GM12878 (cell line): ENCODE measurements around the gene SPAG16. TPM values are rescaled to one million over a fixed set of nuclear protein-coding genes. Genes with fewer than 3 reads are reported as not detected.

Source experiments
- ATAC-seq: fragments of 200-7000 bp; cut with Tn5 transposase; 3 replicates; pipeline ENCODE4 v1.9.1; 2020; ENCODE audit warnings: mild to moderate bottlenecking, moderate library complexity
- BruUV-seq: library from RNA; stranded (reverse); fragments of 400-500 nt; replicated peaks from 2 replicates; lab custom pipeline; 2021; lab: Mats Ljungman, UMichigan
- CTCF ChIA-PET: fragments of 300-600 bp; sonication (Branson Sonifier 250); formaldehyde crosslinking; extraction: SDS; loops from one replicate; lab custom pipeline; 2021; ENCODE audit warnings: inconsistent platforms; lab: Yijun Ruan, JAX
- POLR2A ChIA-PET: fragments of 350-600 bp; formaldehyde crosslinking; extraction: SDS; loops from one replicate; lab custom pipeline; 2021; ENCODE audit warnings: inconsistent platforms; lab: Charles Lee
- RAD21 ChIA-PET: fragments of 300-600 bp; sonication (Branson Sonifier 250); formaldehyde crosslinking; loops from one replicate; lab custom pipeline; 2023; ENCODE audit warnings: antibody characterized with exemption; ENCODE audit not compliant: unreplicated experiment; lab: Charles Lee
- SMC1A ChIA-PET: fragments of 300-600 bp; sonication (Branson Sonifier 250); formaldehyde crosslinking; loops from one replicate; lab custom pipeline; 2023; ENCODE audit not compliant: unreplicated experiment, uncharacterized antibody; lab: Charles Lee
- DNase-seq: peaks from one replicate; pipeline ENCODE4 v3.0.0-alpha.2; 2011; ENCODE audit warnings: low read depth, low spot score
- FAIRE-seq: peaks from 3 replicates; lab custom pipeline; 2011; peaks lifted over from hg19 to GRCh38; lab: Jason Lieb, UNC
- H2AFZ ChIP-seq: 2 replicates; pipeline ENCODE4 v1.6.0; 2011; ENCODE audit warnings: low read depth, low read length, control low read depth; ENCODE audit not compliant: control insufficient read depth
- H3K27ac ChIP-seq: 2 replicates; pipeline ENCODE4 v1.5.1; 2011; ENCODE audit warnings: control low read depth; ENCODE audit not compliant: control insufficient read depth, insufficient read depth
- H3K27me3 ChIP-seq, 2 experiments: replicated peaks in 1 of 2; 2 replicates each; pipeline versions ENCODE4 v1.6.0 to v1.6.1; 2011; ENCODE audit warnings: low read length in 1 of 2; ENCODE audit not compliant: control insufficient read depth in 2 of 2, insufficient read depth in 2 of 2
- H3K36me3 ChIP-seq, 2 experiments: 2 replicates each; pipeline ENCODE4 v1.5.1; 2011; ENCODE audit warnings: low read length in 1 of 2; ENCODE audit not compliant: control insufficient read depth in 2 of 2, insufficient read depth in 2 of 2
- H3K4me1 ChIP-seq: 2 replicates; pipeline ENCODE4 v1.6.1; 2011; ENCODE audit warnings: mild to moderate bottlenecking, low read length, moderate library complexity, mixed read lengths; ENCODE audit not compliant: control insufficient read depth, insufficient read depth
- H3K4me2 ChIP-seq: 2 replicates; pipeline ENCODE4 v1.6.0; 2011; ENCODE audit warnings: control low read depth; ENCODE audit not compliant: control insufficient read depth, insufficient read depth
- H3K4me3 ChIP-seq: fragments of 200-600 bp; sonication (generic); 2 replicates; pipeline ENCODE4 v1.5.1; 2016
- H3K79me2 ChIP-seq: 2 replicates; pipeline ENCODE4 v1.6.0; 2011; ENCODE audit warnings: low read length; ENCODE audit not compliant: control insufficient read depth, insufficient read depth
- H3K9ac ChIP-seq: 2 replicates; pipeline ENCODE4 v1.8.0; 2011; ENCODE audit warnings: low read length, control low read depth, mixed read lengths; ENCODE audit not compliant: control insufficient read depth, insufficient read depth
- H3K9me3 ChIP-seq: replicated peaks from 3 replicates; pipeline ENCODE4 v1.5.1; 2011; ENCODE audit warnings: mild to moderate bottlenecking, low read length; ENCODE audit not compliant: control insufficient read depth, insufficient read depth
- H4K20me1 ChIP-seq: 2 replicates; pipeline ENCODE4 v1.6.0; 2011; ENCODE audit not compliant: control insufficient read depth, insufficient read depth
- EGR1 ChIP-seq, 2 experiments: IDR thresholded peaks; 1 replicate in 1 of 2; 2 replicates in 1 of 2; pipeline ENCODE4 v1.6.1; 2011 to 2012; ENCODE audit warnings: low read depth in 2 of 2, low read length in 2 of 2, borderline replicate concordance in 1 of 2, mild to moderate bottlenecking in 1 of 2, moderate library complexity in 1 of 2
- MYB ChIP-seq: fragments of 150-350 bp; IDR thresholded peaks from 2 replicates; pipeline ENCODE4 v1.6.1; 2014; ENCODE audit warnings: mild to moderate bottlenecking, low read depth, low read length, borderline replicate concordance
- PAX8 ChIP-seq: fragments of 450-650 bp; IDR thresholded peaks from 2 replicates; pipeline ENCODE4 v1.6.1; 2017; ENCODE audit warnings: mild to moderate bottlenecking, moderate library complexity
- REST ChIP-seq: IDR thresholded peaks from 2 replicates; pipeline ENCODE4 v1.6.1; 2012; ENCODE audit warnings: mild to moderate bottlenecking, low read depth, low read length
- RFX5 ChIP-seq: IDR thresholded peaks from 2 replicates; pipeline ENCODE4 v1.6.1; 2011; ENCODE audit warnings: low read depth, low read length, improper control_type of control experiment
- WGBS: methylation state at CpG from one replicate; pipeline ENCODE4 v1.1.6; 2016; ENCODE audit warnings: low lambda C conversion rate; ENCODE audit not compliant: insufficient replicate concordance, insufficient coverage; ENCODE audit errors: missing lambda C conversion rate; 5-methylcytosine and 5-hydroxymethylcytosine counted together
- in situ Hi-C: fragments of 300-500 bp; cut with MboI; formaldehyde crosslinking; loops from 9 replicates; pipeline ENCODE4 v1.14.3; 2018; ENCODE audit warnings: mixed read lengths
- intact Hi-C: fragments of 100-400 bp; cut with micrococcal nuclease; formaldehyde crosslinking; loops from one replicate; pipeline ENCODE4 v1.14.2; 2022; ENCODE audit not compliant: unreplicated experiment
- polyA plus RNA-seq, 11 experiments: library from polyadenylated mRNA; depleted of rRNA in 4 of 11; unstranded in 6 of 11; stranded (reverse) in 5 of 11; fragments of >200 nt; fragmentation: Nextera tagmentation in 4 of 11; fragmentation: Illumina TruSeq in 1 of 11; extraction: Ambion mirVana in 4 of 11; extraction: Trizol in 1 of 11; gene quantifications; 1 replicate in 1 of 11; 2 replicates in 10 of 11; pipeline versions ENCODE4 v1.2.1 to v1.2.3, GENCODE V29; 2011 to 2016; ENCODE audit warnings: inconsistent platforms in 2 of 11, missing spikeins in 2 of 11, low read depth in 1 of 11
- total RNA-seq, 4 experiments: library from RNA; depleted of rRNA in 3 of 4; stranded (reverse); fragments of >200 nt in 3 of 4; fragmentation: Illumina TruSeq in 1 of 4; extraction: Trizol in 1 of 4; gene quantifications; 2 replicates each; pipeline versions ENCODE4 v1.2.1 to v1.2.3, GENCODE V29; 2013 to 2021
- TF ChIP-seq, protein P1 (sequence below): fragments of 450-650 bp; IDR thresholded peaks from 2 replicates; pipeline ENCODE4 v1.6.1; 2014; ENCODE audit warnings: mild to moderate bottlenecking

SPAG16 gene
- total and polyA plus RNA-seq, 10 of the 15 experiments (the other 5 are each of a cell fraction or from before 2014, with no cell fraction given), result 6.0 to 25.0 (median 15.2) TPM

DNA sequence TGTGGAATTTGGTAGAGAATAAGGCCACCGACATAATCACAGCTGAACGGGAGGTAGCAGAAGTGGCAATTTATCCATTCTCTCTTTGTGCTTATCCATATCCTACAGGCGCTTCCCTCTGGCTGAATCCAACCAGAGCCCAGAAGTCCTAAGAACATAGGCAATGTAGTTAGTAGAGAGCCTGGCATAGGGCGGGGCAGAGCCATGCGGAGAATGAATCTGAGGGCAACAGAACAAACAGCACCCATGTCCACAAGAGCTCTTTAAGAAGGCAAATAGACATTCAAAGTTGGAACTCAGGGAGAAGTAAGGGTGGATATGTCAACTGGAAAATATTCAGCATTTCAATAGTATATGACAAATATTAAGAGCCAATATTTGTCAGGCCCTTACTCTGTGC lies 820.7 kb downstream of the SPAG16 start:
- Histone ChIP-seq H2AFZ (no peak overlapping the region), H3K9ac (no peak overlapping the region), H3K27me3 (no peaks in the 10 kb centered on the region), H3K36me3 (no peaks in the 10 kb centered on the region), H3K4me2 (no peak overlapping the region), H3K27ac (no peak overlapping the region), H3K9me3 (no peaks in the 10 kb centered on the region), H3K4me1 (no peaks in the 10 kb centered on the region), H3K4me3 (no peak overlapping the region), H4K20me1 (no peaks in the 10 kb centered on the region), H3K79me2 (no peaks in the 10 kb centered on the region)
- RAD21 ChIA-PET, result no interaction called here
- ATAC-seq (no peak), DNase-seq (no peak), FAIRE-seq (no peak)
- POLR2A ChIA-PET, result no interaction called here
- CTCF ChIA-PET, result interaction anchor here (0.9 to 1.1 kb wide), 2 partner anchors 11 kb away, joined by 3 to 4 read pairs; no protein-coding TSS in a partner anchor
- SMC1A ChIA-PET, result no interaction called here
- intact Hi-C loops (no loop called here), in situ Hi-C loops (no loop called here)
- no peak for TF ChIP-seq RFX5
- BruUV-seq, result no TSS peak
- WGBS, result 60% methylated on average over 5 of the region's 5 CpGs

DNA sequence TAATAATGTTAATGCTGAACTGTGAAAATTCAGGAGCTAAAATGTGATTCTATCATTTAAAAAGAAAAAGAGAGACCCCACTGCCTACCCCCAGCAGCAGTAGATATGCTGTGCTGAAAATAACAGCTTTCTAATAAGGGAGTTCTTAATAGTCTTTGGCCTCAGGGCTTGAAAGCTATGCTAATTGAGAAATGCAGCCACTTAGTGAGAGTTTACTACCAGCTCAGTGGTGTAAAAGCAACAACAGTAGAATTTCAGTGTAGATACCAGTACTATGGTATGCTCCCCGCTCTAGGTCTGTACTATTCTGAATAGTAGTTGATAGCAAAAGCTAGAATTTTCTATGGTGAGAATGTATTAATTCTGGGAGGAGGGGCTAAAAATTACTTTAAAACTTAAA lies 823.5 kb downstream of the SPAG16 start:
- H3K9ac ChIP-seq, result no peak overlapping the region
- no peaks in the 10 kb centered on the region for H3K4me1 ChIP-seq
- no peaks in the 10 kb centered on the region for H3K27me3 ChIP-seq
- FAIRE-seq, result no peak
- H3K9me3 ChIP-seq, result no peaks in the 10 kb centered on the region
- H3K4me3 ChIP-seq, result no peak overlapping the region
- in situ Hi-C loops (no loop called here), intact Hi-C loops (no loop called here)
- H3K79me2 ChIP-seq, result no peaks in the 10 kb centered on the region
- no peak overlapping the region for H2AFZ ChIP-seq
- H3K36me3 ChIP-seq, result no peaks in the 10 kb centered on the region
- no peak overlapping the region for H3K27ac ChIP-seq
- no peak for DNase-seq
- H3K4me2 ChIP-seq, result no peak overlapping the region
- no peak for ATAC-seq
- ChIA-PET SMC1A (interaction anchor here (0.6 kb wide), 2 partner anchors 65 to 154 kb away, joined by 3 read pairs; no protein-coding TSS in a partner anchor), RAD21 (no interaction called here), CTCF (interaction anchor here (1.1 kb wide), 2 partner anchors 17 to 56 kb away, joined by 3 read pairs; no protein-coding TSS in a partner anchor), POLR2A (no interaction called here)
- BruUV-seq, result no TSS peak
- 0% methylated on average over 1 of the region's 1 CpG for WGBS
- TF ChIP-seq MYB (no peak), EGR1 (IDR thresholded peaks at IDR 0.05; ENCODE audit: borderline replicate concordance in 1 of 2, low read depth in 2 of 2, low read length in 2 of 2) (no peak), REST (no peak), PAX8 (no peak)
- TF ChIP-seq, protein P1, sequence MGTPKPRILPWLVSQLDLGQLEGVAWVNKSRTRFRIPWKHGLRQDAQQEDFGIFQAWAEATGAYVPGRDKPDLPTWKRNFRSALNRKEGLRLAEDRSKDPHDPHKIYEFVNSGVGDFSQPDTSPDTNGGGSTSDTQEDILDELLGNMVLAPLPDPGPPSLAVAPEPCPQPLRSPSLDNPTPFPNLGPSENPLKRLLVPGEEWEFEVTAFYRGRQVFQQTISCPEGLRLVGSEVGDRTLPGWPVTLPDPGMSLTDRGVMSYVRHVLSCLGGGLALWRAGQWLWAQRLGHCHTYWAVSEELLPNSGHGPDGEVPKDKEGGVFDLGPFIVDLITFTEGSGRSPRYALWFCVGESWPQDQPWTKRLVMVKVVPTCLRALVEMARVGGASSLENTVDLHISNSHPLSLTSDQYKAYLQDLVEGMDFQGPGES, result no peak
- H4K20me1 ChIP-seq, result no peaks in the 10 kb centered on the region
